ENCODE results near the gene RNASEH2B.

- TF ChIP-seq EZH2 (IDR thresholded peaks at IDR 0.05; ENCODE audit: insufficient read depth, low read length) = no peak
- TF ChIP-seq, protein P1, sequence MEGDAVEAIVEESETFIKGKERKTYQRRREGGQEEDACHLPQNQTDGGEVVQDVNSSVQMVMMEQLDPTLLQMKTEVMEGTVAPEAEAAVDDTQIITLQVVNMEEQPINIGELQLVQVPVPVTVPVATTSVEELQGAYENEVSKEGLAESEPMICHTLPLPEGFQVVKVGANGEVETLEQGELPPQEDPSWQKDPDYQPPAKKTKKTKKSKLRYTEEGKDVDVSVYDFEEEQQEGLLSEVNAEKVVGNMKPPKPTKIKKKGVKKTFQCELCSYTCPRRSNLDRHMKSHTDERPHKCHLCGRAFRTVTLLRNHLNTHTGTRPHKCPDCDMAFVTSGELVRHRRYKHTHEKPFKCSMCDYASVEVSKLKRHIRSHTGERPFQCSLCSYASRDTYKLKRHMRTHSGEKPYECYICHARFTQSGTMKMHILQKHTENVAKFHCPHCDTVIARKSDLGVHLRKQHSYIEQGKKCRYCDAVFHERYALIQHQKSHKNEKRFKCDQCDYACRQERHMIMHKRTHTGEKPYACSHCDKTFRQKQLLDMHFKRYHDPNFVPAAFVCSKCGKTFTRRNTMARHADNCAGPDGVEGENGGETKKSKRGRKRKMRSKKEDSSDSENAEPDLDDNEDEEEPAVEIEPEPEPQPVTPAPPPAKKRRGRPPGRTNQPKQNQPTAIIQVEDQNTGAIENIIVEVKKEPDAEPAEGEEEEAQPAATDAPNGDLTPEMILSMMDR (IDR thresholded peaks at IDR 0.05; ENCODE audit: insufficient read depth, low read depth, low read length) = no peak
Measured at GRCh38 chr13:50907781-50908180, 1.8 kb upstream of the RNASEH2B start.
